GM21515 (cell line): ENCODE results near the gene NEK3.
"Not testable (repeated sequence)": the region's sequence is repeated elsewhere in the genome, so short reads cannot be mapped to it uniquely, and the experiment has no call there.

Experiments used
- ATAC-seq: cut with Tn5 transposase; IDR thresholded peaks from one replicate; pipeline ENCODE4 v1.9.1; 2021; ENCODE audit not compliant: unreplicated experiment

Gene NEK3, protein sequence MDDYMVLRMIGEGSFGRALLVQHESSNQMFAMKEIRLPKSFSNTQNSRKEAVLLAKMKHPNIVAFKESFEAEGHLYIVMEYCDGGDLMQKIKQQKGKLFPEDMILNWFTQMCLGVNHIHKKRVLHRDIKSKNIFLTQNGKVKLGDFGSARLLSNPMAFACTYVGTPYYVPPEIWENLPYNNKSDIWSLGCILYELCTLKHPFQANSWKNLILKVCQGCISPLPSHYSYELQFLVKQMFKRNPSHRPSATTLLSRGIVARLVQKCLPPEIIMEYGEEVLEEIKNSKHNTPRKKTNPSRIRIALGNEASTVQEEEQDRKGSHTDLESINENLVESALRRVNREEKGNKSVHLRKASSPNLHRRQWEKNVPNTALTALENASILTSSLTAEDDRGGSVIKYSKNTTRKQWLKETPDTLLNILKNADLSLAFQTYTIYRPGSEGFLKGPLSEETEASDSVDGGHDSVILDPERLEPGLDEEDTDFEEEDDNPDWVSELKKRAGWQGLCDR

DNA sequence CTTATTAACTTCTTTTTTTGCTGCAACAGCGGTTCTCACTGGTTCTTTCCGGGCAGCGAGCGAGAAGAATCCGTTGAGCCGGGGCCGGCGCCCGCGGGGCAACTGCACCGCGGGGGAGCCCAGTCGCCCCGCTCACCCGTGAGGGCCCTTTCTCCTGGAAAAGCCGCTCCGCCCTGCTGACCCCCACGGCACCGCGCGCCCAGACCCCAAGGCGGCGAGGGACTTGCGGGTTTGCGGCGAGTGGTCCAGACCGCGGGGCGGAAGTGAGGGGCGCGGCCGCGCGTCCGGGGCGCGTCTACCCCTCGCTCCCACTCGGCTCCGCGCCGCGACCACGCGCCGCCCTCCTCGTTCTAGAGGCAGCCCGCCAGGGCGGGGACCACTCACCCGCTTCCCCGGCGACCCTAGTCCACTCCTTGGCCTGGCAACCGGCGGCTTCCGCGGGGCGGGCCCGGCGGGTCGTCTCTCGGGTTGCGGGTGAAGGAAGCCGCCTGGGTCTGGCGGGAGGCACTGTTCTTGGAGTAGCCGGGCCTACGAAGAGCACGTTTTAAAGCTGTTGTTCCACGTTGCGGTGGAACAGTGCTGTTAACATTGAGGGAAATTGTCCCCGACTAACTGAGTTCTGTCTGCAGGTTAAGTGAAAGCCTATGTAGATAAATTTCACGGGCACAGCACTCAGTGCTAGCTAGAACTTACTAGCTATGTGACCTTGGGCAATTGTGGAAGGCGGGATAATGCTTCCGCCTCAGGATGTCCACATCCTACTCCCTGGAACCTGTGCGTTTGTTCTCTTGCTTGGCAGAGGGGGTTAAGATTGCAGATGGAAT lies at the start of gene NEK3:
NEK3 (minus strand) TSS at position 439 of the 824 bp plus-strand sequence. CDS start 3,406 bp downstream, outside the sequence.
- ATAC-seq = peak; percentile 68

DNA sequence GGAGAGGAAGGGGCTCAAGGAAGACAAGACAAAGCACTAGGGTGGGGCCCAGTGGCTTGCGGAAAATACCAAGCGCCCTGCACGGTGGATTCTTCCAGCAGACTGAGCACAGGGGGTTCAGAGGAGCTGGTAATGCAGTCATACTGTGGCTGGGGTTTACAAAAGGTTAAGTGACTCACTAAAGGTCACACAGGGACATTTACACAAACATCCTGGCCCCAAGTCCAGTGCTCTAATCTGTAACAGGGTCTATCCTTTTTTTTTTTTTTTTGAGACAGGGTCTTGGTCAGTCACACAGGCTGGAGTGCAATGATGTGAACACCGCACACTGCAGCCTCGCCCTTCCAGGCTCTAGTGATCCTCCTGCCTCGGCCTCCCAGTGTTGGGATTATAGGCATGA lies 49.0 kb upstream of the NEK3 start:
- ATAC-seq = not testable (repeated sequence)

DNA sequence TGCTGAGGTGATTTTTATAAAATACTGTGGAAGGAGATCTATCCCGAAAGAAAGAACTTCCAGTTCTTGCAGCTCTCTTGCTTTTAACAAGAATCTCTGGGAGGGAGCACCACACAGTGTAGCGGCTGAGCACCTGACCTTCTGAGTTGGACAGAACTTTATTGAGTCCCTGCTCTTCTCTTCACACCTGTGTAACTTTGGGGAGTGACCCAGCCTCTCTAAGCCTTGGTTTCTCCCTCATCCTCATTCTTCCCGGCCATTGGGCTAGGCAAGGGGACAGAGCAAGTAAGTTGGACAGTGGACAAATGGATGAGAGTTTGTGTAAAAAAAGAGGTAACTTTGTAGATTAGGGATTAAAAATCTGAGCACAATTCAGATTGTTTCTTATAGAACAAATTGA lies 48.5 kb upstream of the NEK3 start:
- not testable (repeated sequence) for ATAC-seq

DNA sequence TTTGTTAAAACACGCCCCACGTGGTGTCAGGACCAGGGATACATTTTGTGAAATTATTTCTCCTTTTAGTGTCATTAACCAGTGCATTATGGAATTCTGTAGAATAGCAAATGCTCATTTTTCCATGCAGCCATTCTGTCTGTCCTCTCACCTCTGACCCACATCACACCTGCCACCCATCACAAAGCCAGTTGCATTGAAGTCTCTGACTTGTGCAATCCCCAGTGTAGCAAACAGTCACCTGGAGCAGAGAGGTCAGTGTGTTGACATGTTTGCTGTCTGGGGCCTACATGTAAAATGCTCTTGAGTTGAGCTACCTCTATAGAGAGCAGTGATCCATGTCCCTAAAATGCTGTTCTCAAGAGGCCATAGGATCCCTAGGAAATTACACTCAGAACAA lies 47.9 kb upstream of the NEK3 start:
- ATAC-seq = not testable (repeated sequence)

DNA sequence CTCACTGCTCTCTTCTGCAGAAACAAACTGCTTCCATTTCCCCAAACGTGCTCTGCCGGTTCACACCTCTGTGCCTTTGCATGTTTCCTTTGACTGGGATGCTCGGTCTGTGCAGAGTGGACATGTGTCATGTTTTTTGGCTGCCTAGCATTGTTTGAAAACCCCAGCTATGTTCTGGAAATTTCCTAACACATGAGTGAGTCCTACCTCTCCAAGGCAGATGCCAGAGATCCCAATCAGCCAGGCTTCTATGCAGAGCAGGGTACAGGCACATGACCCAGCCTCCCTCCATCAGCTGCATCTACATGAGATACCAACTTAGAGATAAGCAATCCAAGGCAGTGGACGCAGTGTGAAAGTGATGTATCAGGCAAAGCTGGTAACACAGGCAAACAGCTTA lies 45.1 kb upstream of the NEK3 start:
- not testable (repeated sequence) for ATAC-seq

DNA sequence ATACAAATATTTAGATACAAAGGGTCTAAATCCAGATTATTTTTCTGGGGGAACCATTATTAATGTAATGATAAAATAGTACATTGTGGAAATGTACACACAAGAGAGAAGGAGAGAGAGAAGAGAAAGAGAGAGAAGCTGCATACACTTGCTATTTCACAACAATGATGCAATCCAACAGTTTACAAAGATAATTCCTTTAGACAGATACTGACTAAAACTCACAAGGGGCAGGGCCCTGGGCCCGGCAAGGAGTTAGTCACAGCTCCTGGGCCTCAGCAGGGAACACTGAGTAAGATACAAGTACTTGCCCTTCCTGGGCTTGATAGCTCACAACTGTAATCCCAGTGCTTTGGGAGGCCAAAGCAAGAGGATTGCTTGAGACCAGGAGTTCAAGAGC lies 44.5 kb upstream of the NEK3 start:
- ATAC-seq = not testable (repeated sequence)

DNA sequence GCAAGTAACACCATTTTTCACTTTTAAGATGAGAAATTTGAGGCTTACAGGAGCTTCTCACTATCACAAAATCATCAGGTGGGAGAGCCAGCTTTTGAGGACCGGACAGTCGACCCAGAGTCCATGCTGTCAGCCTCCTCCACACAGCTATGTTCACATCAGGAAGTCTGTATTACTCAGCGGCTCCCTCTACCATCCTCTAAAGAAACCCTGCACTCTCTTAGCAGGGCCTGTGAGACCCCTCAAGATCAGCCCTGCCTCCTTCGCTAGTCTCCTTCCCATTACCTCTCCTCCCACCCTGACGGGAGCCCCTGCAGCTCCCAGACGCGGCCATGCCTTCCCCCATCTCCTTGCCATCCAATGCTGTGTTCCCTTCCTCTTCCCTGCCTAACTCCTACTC lies 43.1 kb upstream of the NEK3 start:
- ATAC-seq = not testable (repeated sequence)

DNA sequence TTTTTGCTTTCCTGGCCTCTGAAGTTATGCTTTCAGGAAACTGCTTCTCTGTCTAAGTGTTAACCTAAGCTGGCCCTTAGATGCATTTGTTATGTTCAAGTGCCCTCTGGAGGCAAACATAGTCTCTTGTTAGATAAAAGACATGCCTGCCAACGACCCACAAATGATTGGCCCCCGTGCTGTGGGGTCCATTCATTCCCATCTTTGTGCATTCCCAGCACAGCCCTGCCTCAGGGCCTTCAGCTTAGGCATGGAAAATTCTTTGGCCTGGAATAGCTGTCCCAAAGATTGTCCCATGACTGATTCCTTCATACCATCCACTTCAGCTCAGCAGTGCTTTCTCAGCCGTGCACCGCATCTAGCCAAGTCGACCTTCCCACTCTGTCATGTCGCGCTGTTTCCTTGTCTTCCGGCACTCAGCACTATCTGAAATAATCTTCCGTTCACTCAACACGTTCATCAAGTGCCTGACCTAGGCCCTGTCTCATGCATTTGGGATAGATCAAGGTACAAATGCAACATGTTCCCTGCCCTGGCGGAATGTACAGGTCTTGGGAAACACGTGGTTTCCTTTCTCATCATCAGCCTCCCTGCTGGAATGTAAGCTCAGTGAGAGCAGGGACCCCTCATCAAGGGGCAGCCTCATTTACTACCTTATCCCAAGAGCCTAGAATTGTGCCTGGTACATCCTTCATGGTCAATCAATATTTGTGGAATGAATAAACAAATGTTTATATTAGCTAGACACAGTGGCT lies 42.2 kb upstream of the NEK3 start:
- ATAC-seq = not testable (repeated sequence)

DNA sequence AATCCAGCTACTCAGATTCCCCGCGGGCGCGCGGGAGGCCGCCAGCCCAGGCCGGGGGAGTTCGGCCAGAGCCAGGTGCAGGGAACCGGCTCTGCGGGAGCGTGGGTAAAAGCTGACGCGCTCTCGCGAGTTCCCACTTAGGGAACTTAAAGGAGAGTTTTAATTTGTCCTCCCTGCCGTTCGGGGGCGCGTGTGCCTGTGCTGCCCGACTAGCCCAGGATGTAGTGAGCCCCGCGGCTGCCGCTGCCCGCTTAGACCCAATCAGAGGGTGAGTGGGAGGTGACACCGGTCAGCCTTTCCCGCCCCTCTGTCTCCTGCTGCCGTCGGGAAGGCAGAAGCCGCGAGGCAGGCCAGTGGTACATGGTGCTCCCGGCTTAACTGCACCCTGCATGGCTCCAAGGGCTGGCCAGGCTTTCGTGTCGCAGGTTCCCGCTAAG lies 36.0 kb upstream of the NEK3 start:
- peak; percentile 55 for ATAC-seq

DNA sequence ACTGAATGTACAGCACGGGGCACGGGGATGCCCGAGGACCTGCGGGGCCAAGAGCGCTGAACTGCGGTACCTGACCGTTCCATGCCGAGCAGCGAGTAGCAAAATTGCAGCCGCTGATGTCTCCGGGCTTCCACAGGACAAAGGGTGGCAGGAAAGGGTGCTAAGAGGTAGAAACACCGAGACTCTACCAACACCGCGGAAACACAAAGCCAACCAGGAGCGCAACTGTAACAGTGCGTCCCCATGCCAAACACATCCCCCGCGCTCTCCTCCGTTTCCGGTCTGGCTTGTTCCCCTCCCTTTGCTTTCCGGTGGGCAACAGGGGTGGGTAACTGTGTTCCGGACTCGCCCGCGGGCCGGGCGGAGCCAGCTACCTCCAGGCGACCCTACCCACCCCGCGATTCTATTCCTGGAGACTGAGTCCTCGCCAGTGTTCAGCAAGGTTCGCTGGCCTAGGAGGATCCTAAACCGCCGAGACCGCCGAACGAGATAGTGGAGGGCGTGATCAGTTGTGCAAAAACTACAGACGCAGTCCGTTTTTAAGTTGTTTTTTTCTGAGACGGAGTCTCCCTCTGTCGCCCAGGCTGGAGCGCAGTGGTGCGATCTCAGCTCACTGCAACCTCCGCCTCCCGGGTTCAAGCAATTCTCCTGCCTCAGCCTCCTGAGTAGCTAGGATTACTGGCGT lies 34.9 kb upstream of the NEK3 start:
- peak; percentile 70 for ATAC-seq

DNA sequence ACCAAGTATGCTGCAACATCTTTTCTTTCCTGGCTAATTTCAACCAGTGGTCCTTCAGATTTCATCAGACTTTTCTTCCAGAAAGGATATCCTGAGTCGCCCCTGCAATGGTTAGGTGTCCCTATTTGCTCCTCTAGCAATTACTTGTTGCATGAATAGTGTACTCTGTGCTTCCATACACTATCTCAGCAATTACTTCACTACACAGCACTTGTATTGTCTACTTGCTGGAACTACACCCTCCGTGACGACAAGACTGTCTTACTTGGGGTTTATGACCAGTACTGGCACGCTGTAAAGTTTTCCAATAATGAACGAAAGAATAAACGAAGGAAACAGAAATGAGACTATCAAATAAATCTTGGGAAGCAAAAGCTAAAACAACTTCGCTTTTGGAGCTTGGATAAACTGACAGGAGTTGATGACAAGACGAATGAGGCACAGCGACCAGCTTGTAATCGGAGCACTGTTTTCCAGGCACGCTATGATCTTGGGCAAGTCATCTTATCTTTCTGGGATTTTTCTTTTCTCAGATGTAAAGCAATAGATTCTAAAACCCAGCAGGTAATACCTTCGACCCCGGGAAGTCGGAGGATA lies 34.3 kb upstream of the NEK3 start:
- not testable (repeated sequence) for ATAC-seq

DNA sequence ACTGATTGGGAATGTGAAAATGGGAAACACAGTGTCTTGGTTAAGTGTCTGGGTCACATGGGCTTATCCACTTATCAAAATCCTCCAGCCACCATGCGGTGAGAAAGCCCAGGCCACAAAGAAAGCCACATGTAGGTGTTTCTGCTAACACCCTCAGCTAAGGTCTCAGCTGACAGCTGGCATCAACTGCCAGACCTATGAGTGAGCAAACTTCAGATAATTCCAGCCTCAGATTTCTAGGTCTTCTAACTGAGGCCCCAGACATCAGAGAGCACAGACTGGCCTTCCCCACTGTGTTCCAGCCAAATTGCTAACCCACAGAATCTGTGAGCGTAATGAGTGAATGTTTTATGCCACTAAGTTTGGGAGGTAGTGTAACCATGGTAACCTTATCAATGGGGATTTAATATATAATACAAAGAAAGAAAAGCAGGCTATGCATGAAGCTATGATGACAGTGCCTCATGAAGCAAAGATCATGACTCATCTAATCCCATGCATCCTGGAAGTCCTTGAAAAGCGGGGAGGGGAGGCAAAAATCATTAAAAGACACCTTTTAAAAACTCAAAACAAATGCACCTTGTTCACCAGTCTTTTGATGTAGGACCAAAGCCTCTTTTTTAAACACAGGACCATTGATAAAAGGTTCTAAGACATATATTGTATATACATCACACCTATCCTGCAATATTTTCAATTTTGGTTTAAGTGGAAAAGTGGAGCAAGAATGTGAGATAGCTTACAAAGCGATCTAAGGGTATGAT lies 28.2 kb upstream of the NEK3 start:
- not testable (repeated sequence) for ATAC-seq

DNA sequence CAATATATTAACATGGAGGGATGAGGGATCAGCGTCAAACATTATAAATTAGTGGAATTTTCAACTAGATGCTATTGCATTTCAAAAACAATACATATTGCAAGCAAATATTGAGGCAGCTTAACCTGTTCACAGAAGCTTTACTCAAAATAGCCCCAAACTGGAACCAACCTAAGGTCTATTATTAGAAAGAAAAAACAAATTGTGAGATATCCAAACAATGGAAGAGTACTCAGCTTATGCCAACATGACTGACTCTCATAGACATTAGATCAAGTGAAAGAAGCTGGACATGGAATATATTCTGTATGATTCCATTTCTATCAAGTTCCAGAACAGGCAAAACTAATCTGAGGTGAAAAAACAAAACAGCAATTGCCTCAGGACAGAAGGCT lies 27.6 kb upstream of the NEK3 start:
- ATAC-seq = no peak

DNA sequence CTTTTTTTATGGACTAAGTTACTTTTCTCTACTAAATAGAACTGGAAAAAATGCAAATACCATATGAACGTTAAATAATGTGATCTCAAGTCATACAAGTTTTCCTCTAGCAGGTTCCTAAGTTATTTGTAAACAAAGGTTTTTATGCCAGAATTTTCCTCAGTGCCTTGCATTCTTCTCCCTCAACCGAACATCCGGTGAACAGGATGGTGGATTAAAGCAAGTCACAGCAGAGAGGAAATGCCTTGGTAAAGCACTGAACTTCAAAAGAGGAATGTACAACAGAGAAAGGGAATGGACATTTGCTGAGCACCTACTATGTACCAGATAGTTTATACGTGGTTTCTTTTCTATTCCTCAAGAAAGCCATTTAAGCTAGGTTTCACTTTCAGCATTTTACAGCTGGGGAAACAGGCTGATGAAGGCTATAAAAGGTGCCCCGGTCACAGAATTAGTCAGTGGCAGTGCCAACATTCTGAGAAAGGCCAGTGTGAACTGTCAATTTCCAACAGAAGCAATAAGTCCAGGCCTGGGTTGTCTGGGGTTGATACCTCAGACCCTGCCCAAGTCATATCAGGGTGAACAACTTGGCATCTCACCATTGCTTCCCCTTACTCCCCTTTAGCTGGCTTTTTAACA lies 22.0 kb upstream of the NEK3 start:
- not testable (repeated sequence) for ATAC-seq

DNA sequence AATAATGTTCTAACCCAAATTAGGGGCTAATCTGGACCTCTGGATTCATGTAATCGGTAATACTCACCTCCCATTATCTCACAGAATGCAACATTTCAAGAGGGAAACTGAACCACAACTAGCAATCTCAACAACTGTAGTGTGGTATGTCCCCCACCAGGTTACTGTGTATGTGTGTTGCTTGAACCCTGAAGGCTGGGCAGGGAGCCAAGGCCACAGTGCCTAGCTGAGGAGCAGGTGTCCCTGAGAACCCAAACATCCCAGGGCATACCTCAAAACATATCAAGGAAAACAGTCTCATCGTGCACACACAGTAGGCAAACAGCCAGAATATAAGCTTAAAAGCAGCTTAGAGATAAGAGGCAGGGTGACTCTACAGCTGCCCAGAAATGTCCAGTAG lies 20.5 kb upstream of the NEK3 start:
- ATAC-seq = no peak

DNA sequence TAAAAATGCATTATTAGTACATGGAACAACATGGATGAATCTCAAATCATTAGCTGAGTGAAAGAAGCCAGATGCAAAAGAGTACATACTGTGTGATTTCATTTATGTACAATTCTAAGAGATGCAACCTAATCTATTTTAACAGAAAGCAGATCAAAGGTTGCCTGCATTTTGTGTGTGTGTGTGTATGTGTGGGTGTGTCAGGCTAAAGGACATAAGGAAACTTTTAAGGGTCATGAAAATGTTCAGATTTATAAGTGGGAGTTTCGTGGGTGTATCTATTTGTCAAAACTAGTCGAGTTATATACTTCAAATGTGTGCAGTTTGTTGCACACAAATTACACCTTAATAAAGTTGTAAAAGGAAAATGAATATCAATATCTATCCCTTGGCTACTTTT lies 17.9 kb upstream of the NEK3 start:
- no peak for ATAC-seq

DNA sequence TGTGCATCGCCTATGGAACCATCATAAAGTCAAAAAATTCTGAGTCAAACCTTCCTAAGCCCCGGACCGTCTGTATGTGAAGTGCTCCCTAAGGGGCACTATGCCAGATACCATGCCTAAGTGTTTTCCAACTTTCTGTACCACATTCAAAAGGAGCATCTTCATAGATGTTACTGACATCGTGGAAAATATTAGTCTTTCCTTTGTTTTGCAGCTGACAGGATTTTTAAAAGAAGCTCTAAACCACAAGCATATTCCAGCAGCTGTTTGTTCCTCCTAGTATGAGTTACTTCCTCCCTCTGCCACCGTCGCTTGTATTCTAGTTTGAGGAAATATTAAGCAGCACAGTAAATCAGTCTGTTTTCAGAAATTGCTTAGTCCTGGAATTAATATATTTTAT lies 14.6 kb upstream of the NEK3 start:
- ATAC-seq = not testable (repeated sequence)

DNA sequence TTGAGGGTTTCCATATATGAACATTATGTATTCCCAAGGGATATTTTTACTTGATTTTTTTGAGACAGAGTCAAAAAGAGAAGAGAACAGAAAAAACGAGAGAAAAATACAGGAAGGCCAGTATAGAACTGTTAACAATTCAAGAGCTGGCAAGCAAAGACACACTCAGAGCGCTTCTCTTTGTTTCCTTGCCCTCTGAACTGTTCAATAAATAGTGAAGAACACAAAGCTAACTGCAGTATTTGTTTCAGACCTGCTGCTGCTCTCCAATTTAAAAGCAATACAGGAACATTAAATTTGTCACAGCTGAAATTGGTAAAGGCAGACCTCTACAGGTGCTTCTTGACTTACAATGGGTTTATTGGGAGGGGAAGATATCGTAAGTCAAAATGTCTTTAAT lies 14.0 kb upstream of the NEK3 start:
- ATAC-seq = no peak

DNA sequence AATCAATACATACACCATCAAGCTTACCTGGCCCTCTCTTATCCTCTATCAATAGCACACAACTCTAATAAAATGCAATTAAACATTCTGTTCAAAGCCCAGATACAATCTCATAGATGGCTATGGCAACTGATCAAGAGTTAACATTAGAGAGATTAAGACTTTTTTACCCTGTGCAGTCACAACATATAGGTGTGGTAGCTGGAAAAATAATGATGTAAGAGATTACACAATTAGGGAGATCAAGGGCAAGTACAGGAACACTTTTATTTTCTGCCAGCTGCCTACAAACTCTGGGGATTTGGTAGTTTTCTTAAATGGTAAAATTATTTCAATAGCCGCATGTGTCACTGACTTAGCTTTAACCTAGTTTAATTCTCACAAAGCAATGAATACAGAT lies 12.3 kb upstream of the NEK3 start:
- ATAC-seq = not testable (repeated sequence)
